Subcutaneous adipose tissue (tissue), 4 donors: ENCODE measurements around the gene SEC62. TPM values are rescaled to one million over a fixed set of nuclear protein-coding genes. Genes with fewer than 3 reads are reported as not detected.

Source experiments
- CTCF ChIP-seq: fragments of 450-650 bp; IDR thresholded peaks from one replicate; pipeline ENCODE4 v1.5.1; 2016; ENCODE audit warnings: low read depth, mild to moderate bottlenecking, control low read depth, antibody characterized with exemption, moderate library complexity
- total RNA-seq, 4 donors: library from RNA; depleted of rRNA; stranded (reverse); fragments of >200 nt; gene quantifications; one replicate each; pipeline ENCODE4 v1.1.0, GENCODE V29; 2016

SEC62 gene
- total RNA-seq, 4 donors from 2014 or later, result 57.8 to 104 (median 86.1) TPM

GRCh38 chr3:169953462-169954141 is 13.0 kb upstream of the SEC62 start:
- TF ChIP-seq CTCF, result no peak

- TF ChIP-seq CTCF, result no peak
These were observed 12.4 kb upstream of the SEC62 start for GRCh38 chr3:169954142-169954756.

- no peak for TF ChIP-seq CTCF
These were observed 11.2 kb upstream of the SEC62 start for GRCh38 chr3:169955406-169955805.

GRCh38 chr3:169964176-169964575 is 2.4 kb upstream of the SEC62 start:
- TF ChIP-seq CTCF, result no peak

GRCh38 chr3:169965562-169966427 is 812 bp upstream of the SEC62 start:
- no peak for TF ChIP-seq CTCF

GRCh38 chr3:169966951-169967915 is 626 bp downstream of the SEC62 start:
- TF ChIP-seq CTCF, result no peak
